HG03108 (cell line): ENCODE results near the gene FAM200A.
"Not testable (repeated sequence)": the region's sequence is repeated elsewhere in the genome, so short reads cannot be mapped to it uniquely, and the experiment has no call there.

ENCODE experiments used
- ATAC-seq: cut with Tn5 transposase; IDR thresholded peaks from one replicate; pipeline ENCODE4 v1.9.1; 2021; ENCODE audit warnings: moderate library complexity; ENCODE audit not compliant: unreplicated experiment

The FAM200A gene

GRCh38 chr7:99559175-99559915, 7.4 kb upstream of the FAM200A start:
- no peak for ATAC-seq

- ATAC-seq = peak; percentile 73
Measured at GRCh38 chr7:99558306-99559174, 6.6 kb upstream of the FAM200A start, which contains the start of gene ZNF655. Gene ZNF655, plus strand, starts transcription at chr7:99558642. Its CDS starts 1,918 bp downstream, at chr7:99560560.

GRCh38 chr7:99557940-99558305, 6.0 kb upstream of the FAM200A start:
- ATAC-seq = no peak

GRCh38 chr7:99557196-99557607, 5.3 kb upstream of the FAM200A start:
- ATAC-seq = no peak

GRCh38 chr7:99554939-99555338, 3.0 kb upstream of the FAM200A start:
- no peak for ATAC-seq

GRCh38 chr7:99553039-99553438, 1.1 kb upstream of the FAM200A start:
- no peak for ATAC-seq

GRCh38 chr7:99551334-99551733, 580 bp downstream of the FAM200A start:
- ATAC-seq = no peak

GRCh38 chr7:99549545-99549944, 2.4 kb downstream of the FAM200A start:
- ATAC-seq = not testable (repeated sequence)

GRCh38 chr7:99545308-99545707, 6.6 kb downstream of the FAM200A start:
- not testable (repeated sequence) for ATAC-seq

GRCh38 chr7:99543916-99544315, 8.0 kb downstream of the FAM200A start:
- ATAC-seq = no peak

- ATAC-seq = no peak
Measured at GRCh38 chr7:99543081-99543671, 8.7 kb downstream of the FAM200A start.

- no peak for ATAC-seq
Measured at GRCh38 chr7:99541212-99541611, 10.7 kb downstream of the FAM200A start.

- ATAC-seq = no peak
Measured at GRCh38 chr7:99540542-99540941, 11.4 kb downstream of the FAM200A start.

- no peak for ATAC-seq
Measured at GRCh38 chr7:99539213-99539811, 12.6 kb downstream of the FAM200A start.

GRCh38 chr7:99535667-99536066, 16.2 kb downstream of the FAM200A start:
- ATAC-seq = no peak

- no peak for ATAC-seq
Measured at GRCh38 chr7:99531354-99531765, 20.6 kb downstream of the FAM200A start.

GRCh38 chr7:99525713-99526440, 26.0 kb downstream of the FAM200A start:
- no peak for ATAC-seq

- ATAC-seq = no peak
Measured at GRCh38 chr7:99521399-99521798, 30.5 kb downstream of the FAM200A start.

GRCh38 chr7:99514050-99514449, 37.9 kb downstream of the FAM200A start:
- ATAC-seq = no peak

GRCh38 chr7:99505324-99505662, 46.6 kb downstream of the FAM200A start:
- no peak for ATAC-seq
